Panc1 (cell line): ENCODE measurements around the gene CD46. TPM values are rescaled to one million over a fixed set of nuclear protein-coding genes. Genes with fewer than 3 reads are reported as not detected.

Experiments
- ATAC-seq: fragments of 200-7000 bp; cut with Tn5 transposase; 2 replicates; pipeline ENCODE4 v1.9.1; 2020; ENCODE audit warnings: mild to moderate bottlenecking, moderate library complexity
- Bru-seq: library from RNA; stranded (reverse); fragments of 400-500 nt; gene quantifications from one replicate; lab custom pipeline; 2021; lab: Mats Ljungman, UMichigan
- BruChase-seq, 2 experiments: library from RNA; stranded (reverse); fragments of 400-500 nt; gene quantifications; one replicate each; lab custom pipeline; 2021; lab: Mats Ljungman, UMichigan
- BruUV-seq: library from RNA; stranded (reverse); fragments of 400-500 nt; replicated peaks from 2 replicates; lab custom pipeline; 2021; lab: Mats Ljungman, UMichigan
- CTCF ChIA-PET: fragments of 300-600 bp; sonication (Branson Sonifier 250); formaldehyde crosslinking; loops from one replicate; lab custom pipeline; 2022; ENCODE audit warnings: antibody characterized with exemption; lab: Charles Lee
- POLR2A ChIA-PET: fragments of 300-600 bp; sonication (Branson Sonifier 250); formaldehyde crosslinking; loops from one replicate; lab custom pipeline; 2022; ENCODE audit warnings: antibody characterized with exemption; lab: Charles Lee
- DNase-seq: peaks from one replicate; pipeline ENCODE4 v3.0.0-alpha.2; 2010; ENCODE audit warnings: low read depth, low spot score
- H3K27ac ChIP-seq: 2 replicates; pipeline ENCODE4 v1.5.1; 2011; ENCODE audit warnings: mild to moderate bottlenecking, low read length, inconsistent platforms
- H3K27me3 ChIP-seq: fragments of 200-500 bp; sonication (Bioruptor generic); 2 replicates; pipeline ENCODE4 v1.6.0; 2014; ENCODE audit warnings: low read length, inconsistent platforms; ENCODE audit not compliant: control insufficient read depth, insufficient read depth
- H3K36me3 ChIP-seq: fragments of 200-500 bp; sonication (Bioruptor generic); 2 replicates; pipeline ENCODE4 v1.5.1; 2014; ENCODE audit warnings: inconsistent platforms, mild to moderate bottlenecking, low read length, moderate library complexity; ENCODE audit not compliant: control insufficient read depth, insufficient read depth
- H3K4me1 ChIP-seq: 2 replicates; pipeline ENCODE4 v1.5.1; 2011; ENCODE audit warnings: inconsistent platforms, mild to moderate bottlenecking, low read length, moderate library complexity; ENCODE audit not compliant: control insufficient read depth, insufficient read depth
- H3K4me3 ChIP-seq, 2 experiments: 2 replicates each; pipeline ENCODE4 v1.5.1; 2011 to 2012; ENCODE audit warnings: low read depth in 2 of 2, low read length in 2 of 2, mild to moderate bottlenecking in 2 of 2, inconsistent platforms in 1 of 2, moderate library complexity in 1 of 2
- H3K9me3 ChIP-seq: fragments of 200-500 bp; sonication (Bioruptor generic); 2 replicates; pipeline ENCODE4 v1.5.1; 2014; ENCODE audit warnings: low read depth, mild to moderate bottlenecking, inconsistent platforms, low read length, moderate library complexity; ENCODE audit not compliant: control insufficient read depth, insufficient read depth
- POLR2AphosphoS5 ChIP-seq: IDR thresholded peaks from 2 replicates; pipeline ENCODE4 v1.6.1; 2012; ENCODE audit warnings: mild to moderate bottlenecking, low read depth, low read length, moderate library complexity
- SIN3A ChIP-seq: IDR thresholded peaks from 2 replicates; pipeline ENCODE4 v1.6.1; 2012; ENCODE audit warnings: low read depth, mild to moderate bottlenecking, low read length, moderate library complexity, borderline replicate concordance; ENCODE audit not compliant: insufficient read depth
- TCF7L2 ChIP-seq: IDR thresholded peaks from 2 replicates; pipeline ENCODE4 v1.6.1; 2011; ENCODE audit warnings: mild to moderate bottlenecking, low read depth, low read length, inconsistent platforms
- in situ Hi-C: cut with HindIII; loops from 2 replicates; pipeline ENCODE4 v1.10.0; 2016; ENCODE audit warnings: low sequenced_read_pairs, low pct_unique_long_range_greater_than_20kb
- intact Hi-C: fragments of 100-400 bp; cut with micrococcal nuclease; formaldehyde crosslinking; loops from one replicate; pipeline ENCODE4 v1.10.0; 2022; ENCODE audit not compliant: unreplicated experiment
- long read RNA-seq: library from polyadenylated mRNA; unstranded; transcript quantifications from one replicate; pipeline ENCODE4 v2.0.0, GENCODE V29; 2021; ENCODE audit not compliant: unreplicated experiment
- polyA plus RNA-seq: library from polyadenylated mRNA; unstranded; fragments of >200 nt; gene quantifications from one replicate; pipeline ENCODE4 v1.2.1, GENCODE V29; 2012; ENCODE audit warnings: missing spikeins; ENCODE audit not compliant: insufficient read length
- total RNA-seq: library from RNA; stranded (reverse); gene quantifications from one replicate; pipeline ENCODE4 v1.2.1, GENCODE V29; 2021; ENCODE audit not compliant: unreplicated experiment
- TF ChIP-seq, protein P1 (sequence below), 2 experiments: IDR thresholded peaks; 2 replicates each; pipeline ENCODE4 v1.6.1; 2011 to 2012; ENCODE audit warnings: low read depth in 2 of 2, control low read depth in 1 of 2, low read length in 1 of 2, mild to moderate bottlenecking in 1 of 2, moderate library complexity in 1 of 2; ENCODE audit not compliant: insufficient read depth in 1 of 2
- TF ChIP-seq, protein P2 (sequence below): fragments of 450-650 bp; IDR thresholded peaks from 2 replicates; pipeline ENCODE4 v1.5.1; 2017; ENCODE audit warnings: mild to moderate bottlenecking

Gene CD46
- total RNA-seq (128 TPM), Bru-seq, nascent RNA (percentile 85 among the genes with signal in this experiment), BruChase-seq, experiment 1, labeled RNA remaining after a 2-hour chase (percentile 93 among the genes with signal in this experiment), BruChase-seq, experiment 2, labeled RNA remaining after a 6-hour chase (percentile 93 among the genes with signal in this experiment)
- 56.5 TPM for polyA plus RNA-seq
- long read RNA-seq, transcript CD46-208 (13 exons, 3,326 nt) = minor isoform, 41 of 332 reads
- long read RNA-seq, transcript CD46-204 (11 exons, 3,188 nt) = major isoform, 91 of 332 reads
- long read RNA-seq, transcript CD46-207 (12 exons, 3,281 nt) = minor isoform, 86 of 332 reads
- long read RNA-seq, transcript CD46-203 (12 exons, 3,233 nt) = minor isoform, 43 of 332 reads
- long read RNA-seq, partial matches to known transcripts = 14 of 332 reads
- long read RNA-seq, other reads (novel, unspliced or antisense) = 52 of 332 reads

DNA sequence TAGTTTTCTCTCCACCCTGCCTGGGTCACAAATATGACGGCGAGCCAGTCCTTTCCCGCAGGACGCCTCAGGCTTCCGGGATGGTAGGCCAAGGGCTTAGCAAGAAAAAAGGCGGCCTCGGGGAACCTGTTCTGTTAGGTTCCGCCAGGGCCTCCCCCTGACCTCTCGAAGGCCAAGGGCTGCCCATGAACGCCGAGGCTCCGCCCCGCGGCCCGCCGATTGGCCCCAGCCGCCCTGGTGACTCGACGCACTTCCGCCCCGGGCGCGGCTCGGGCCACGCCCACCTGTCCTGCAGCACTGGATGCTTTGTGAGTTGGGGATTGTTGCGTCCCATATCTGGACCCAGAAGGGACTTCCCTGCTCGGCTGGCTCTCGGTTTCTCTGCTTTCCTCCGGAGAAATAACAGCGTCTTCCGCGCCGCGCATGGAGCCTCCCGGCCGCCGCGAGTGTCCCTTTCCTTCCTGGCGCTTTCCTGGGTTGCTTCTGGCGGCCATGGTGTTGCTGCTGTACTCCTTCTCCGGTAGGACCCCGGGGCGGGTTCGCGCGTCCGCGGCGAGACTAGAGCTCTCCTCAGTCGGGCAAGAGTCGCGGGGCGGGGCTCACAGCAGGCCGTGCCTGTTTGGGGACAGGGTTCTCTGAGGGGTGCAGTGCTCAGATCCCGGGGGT is at the start of gene CD46:
CD46 (plus strand) TSS at position 265 of the 666 bp plus-strand sequence; CDS start at position 424, 159 bp downstream.
- Histone ChIP-seq H3K9me3 (no peaks in the 10 kb centered on the region), H3K4me3 (peak within 1 kb of the TSS; percentile 90 to 98), H3K4me1 (peaks cover 20% of the 10 kb centered on the region), H3K27ac (peak within 1 kb of the TSS; percentile 97), H3K36me3 (peaks cover 3% of the 10 kb centered on the region; the same call in 1 of the 2 replicates), H3K27me3 (no peaks in the 10 kb centered on the region)
- in situ Hi-C loops (no loop called here), intact Hi-C loops (no loop called here)
- ChIA-PET POLR2A (interaction anchor here (0.5 kb wide), 1 partner anchor 38 kb away, joined by 6 read pairs; no protein-coding TSS in a partner anchor), CTCF (no interaction called here)
- DNase-seq (peak; percentile 52), ATAC-seq (peak; percentile 100)
- TF ChIP-seq, protein P1, sequence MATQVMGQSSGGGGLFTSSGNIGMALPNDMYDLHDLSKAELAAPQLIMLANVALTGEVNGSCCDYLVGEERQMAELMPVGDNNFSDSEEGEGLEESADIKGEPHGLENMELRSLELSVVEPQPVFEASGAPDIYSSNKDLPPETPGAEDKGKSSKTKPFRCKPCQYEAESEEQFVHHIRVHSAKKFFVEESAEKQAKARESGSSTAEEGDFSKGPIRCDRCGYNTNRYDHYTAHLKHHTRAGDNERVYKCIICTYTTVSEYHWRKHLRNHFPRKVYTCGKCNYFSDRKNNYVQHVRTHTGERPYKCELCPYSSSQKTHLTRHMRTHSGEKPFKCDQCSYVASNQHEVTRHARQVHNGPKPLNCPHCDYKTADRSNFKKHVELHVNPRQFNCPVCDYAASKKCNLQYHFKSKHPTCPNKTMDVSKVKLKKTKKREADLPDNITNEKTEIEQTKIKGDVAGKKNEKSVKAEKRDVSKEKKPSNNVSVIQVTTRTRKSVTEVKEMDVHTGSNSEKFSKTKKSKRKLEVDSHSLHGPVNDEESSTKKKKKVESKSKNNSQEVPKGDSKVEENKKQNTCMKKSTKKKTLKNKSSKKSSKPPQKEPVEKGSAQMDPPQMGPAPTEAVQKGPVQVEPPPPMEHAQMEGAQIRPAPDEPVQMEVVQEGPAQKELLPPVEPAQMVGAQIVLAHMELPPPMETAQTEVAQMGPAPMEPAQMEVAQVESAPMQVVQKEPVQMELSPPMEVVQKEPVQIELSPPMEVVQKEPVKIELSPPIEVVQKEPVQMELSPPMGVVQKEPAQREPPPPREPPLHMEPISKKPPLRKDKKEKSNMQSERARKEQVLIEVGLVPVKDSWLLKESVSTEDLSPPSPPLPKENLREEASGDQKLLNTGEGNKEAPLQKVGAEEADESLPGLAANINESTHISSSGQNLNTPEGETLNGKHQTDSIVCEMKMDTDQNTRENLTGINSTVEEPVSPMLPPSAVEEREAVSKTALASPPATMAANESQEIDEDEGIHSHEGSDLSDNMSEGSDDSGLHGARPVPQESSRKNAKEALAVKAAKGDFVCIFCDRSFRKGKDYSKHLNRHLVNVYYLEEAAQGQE (IDR thresholded peaks at IDR 0.05; ENCODE audit: insufficient read depth in 1 of 2, low read depth in 2 of 2, low read length in 1 of 2) = no peak
- TF ChIP-seq SIN3A = peak; percentile 50; the same call in 1 of the 2 replicates
- TF ChIP-seq, protein P2, sequence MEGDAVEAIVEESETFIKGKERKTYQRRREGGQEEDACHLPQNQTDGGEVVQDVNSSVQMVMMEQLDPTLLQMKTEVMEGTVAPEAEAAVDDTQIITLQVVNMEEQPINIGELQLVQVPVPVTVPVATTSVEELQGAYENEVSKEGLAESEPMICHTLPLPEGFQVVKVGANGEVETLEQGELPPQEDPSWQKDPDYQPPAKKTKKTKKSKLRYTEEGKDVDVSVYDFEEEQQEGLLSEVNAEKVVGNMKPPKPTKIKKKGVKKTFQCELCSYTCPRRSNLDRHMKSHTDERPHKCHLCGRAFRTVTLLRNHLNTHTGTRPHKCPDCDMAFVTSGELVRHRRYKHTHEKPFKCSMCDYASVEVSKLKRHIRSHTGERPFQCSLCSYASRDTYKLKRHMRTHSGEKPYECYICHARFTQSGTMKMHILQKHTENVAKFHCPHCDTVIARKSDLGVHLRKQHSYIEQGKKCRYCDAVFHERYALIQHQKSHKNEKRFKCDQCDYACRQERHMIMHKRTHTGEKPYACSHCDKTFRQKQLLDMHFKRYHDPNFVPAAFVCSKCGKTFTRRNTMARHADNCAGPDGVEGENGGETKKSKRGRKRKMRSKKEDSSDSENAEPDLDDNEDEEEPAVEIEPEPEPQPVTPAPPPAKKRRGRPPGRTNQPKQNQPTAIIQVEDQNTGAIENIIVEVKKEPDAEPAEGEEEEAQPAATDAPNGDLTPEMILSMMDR = no peak
- TF ChIP-seq TCF7L2 = peak; percentile 50; the same call in 1 of the 2 replicates
- TF ChIP-seq POLR2AphosphoS5 = peak; percentile 80
- BruUV-seq = no TSS peak

DNA sequence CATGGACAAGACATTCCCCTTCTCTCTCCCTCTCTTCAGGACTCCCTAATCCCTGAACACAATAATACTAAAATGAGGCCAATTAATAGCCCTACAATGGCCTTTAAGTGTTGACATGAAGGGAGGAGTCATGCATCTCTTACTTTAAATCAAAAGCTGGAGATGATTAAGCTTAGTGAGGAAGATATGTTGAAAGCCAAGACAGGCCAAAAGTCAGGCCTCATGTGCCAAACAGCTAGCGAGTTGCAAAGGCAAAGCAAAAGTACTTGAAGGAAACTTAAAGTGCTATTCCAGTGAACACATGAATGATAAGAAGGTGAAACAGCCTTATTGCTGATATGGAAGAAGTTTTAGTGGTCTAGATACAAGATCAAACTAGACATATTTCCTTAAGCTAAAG is 49.5 kb upstream of the CD46 start:
- Histone ChIP-seq H3K4me3 (no peak overlapping the region), H3K27me3 (no peaks in the 10 kb centered on the region), H3K27ac (no peak overlapping the region), H3K36me3 (no peaks in the 10 kb centered on the region), H3K4me1 (no peaks in the 10 kb centered on the region), H3K9me3 (no peaks in the 10 kb centered on the region)
- CTCF ChIA-PET = no interaction called here
- no TSS peak for BruUV-seq
- POLR2A ChIA-PET = no interaction called here
- intact Hi-C loops = loop anchor here (10.0 kb wide), 1 partner anchor 92 kb away; no protein-coding TSS in a partner anchor
- TF ChIP-seq, protein P2 = no peak
- TF ChIP-seq, protein P1 (IDR thresholded peaks at IDR 0.05; ENCODE audit: insufficient read depth in 1 of 2, low read depth in 2 of 2, low read length in 1 of 2) = no peak
- no peak for TF ChIP-seq POLR2AphosphoS5
- TF ChIP-seq SIN3A = no peak
- no peak for TF ChIP-seq TCF7L2
- ATAC-seq (no peak), DNase-seq (no peak)
- in situ Hi-C loops = no loop called here
